Endodermal cell (in vitro differentiated cells): ENCODE data around the gene TBL1X. TPM values are rescaled to one million over a fixed set of nuclear protein-coding genes. Genes with fewer than 3 reads are reported as not detected.

Source experiments
- DNase-seq: peaks from one replicate; pipeline ENCODE4 v3.0.0-alpha.2; 2017
- H3K27ac ChIP-seq: 2 replicates; pipeline ENCODE4 v1.5.1; 2013; ENCODE audit warnings: mild to moderate bottlenecking, low read depth, low read length, moderate library complexity
- H3K27me3 ChIP-seq: 2 replicates; pipeline ENCODE4 v1.6.1; 2013; ENCODE audit warnings: mild to moderate bottlenecking, low read length, moderate library complexity; ENCODE audit not compliant: insufficient read depth, control insufficient read depth, poor library complexity, severe bottlenecking
- H3K36me3 ChIP-seq: 2 replicates; pipeline ENCODE4 v1.7.0; 2013; ENCODE audit warnings: mild to moderate bottlenecking, low read length, moderate library complexity; ENCODE audit not compliant: control insufficient read depth, insufficient read depth
- H3K4me1 ChIP-seq: one replicate; pipeline ENCODE4 v1.7.0; 2013; ENCODE audit warnings: low read length; ENCODE audit not compliant: control insufficient read depth, insufficient read depth
- H3K4me3 ChIP-seq: 2 replicates; pipeline ENCODE4 v1.5.1; 2013; ENCODE audit warnings: mild to moderate bottlenecking, low read length, moderate library complexity
- H3K9ac ChIP-seq: 2 replicates; pipeline ENCODE4 v1.6.1; 2013; ENCODE audit warnings: mild to moderate bottlenecking, low read length, moderate library complexity; ENCODE audit not compliant: poor library complexity, severe bottlenecking; ENCODE audit errors: extremely low read depth
- H3K9me3 ChIP-seq: 2 replicates; pipeline ENCODE4 v1.6.1; 2013; ENCODE audit warnings: mild to moderate bottlenecking, low read length, moderate library complexity; ENCODE audit not compliant: control insufficient read depth
- H3K27ac Mint-ChIP-seq: 2 replicates; pipeline ENCODE4 v1.8.0; 2020; ENCODE audit warnings: mixed read lengths
- H3K27me3 Mint-ChIP-seq: 2 replicates; pipeline ENCODE4 v1.8.0; 2021; ENCODE audit warnings: mild to moderate bottlenecking, mixed read lengths; ENCODE audit not compliant: insufficient read depth
- H3K36me3 Mint-ChIP-seq: 2 replicates; pipeline ENCODE4 v1.8.0; 2020; ENCODE audit warnings: low read depth, mixed read lengths
- H3K4me1 Mint-ChIP-seq: 2 replicates; pipeline ENCODE4 v1.8.0; 2020; ENCODE audit warnings: mixed read lengths
- H3K4me3 Mint-ChIP-seq: 2 replicates; pipeline ENCODE4 v1.8.0; 2020; ENCODE audit warnings: mild to moderate bottlenecking, moderate library complexity, mixed read lengths
- H3K9me3 Mint-ChIP-seq: 2 replicates; pipeline ENCODE4 v1.8.0; 2020; ENCODE audit warnings: mild to moderate bottlenecking, mixed read lengths
- WGBS, 2 experiments: methylation state at CpG; one replicate each; pipeline versions ENCODE4 v1.1.5 to v1.1.7; 2013; ENCODE audit warnings: missing lambda C conversion rate in 2 of 2, mixed read lengths in 1 of 2; ENCODE audit not compliant: insufficient coverage in 1 of 2, insufficient read length in 1 of 2; 5-methylcytosine and 5-hydroxymethylcytosine counted together
- total RNA-seq, 2 donors: library from RNA; stranded (reverse); fragmentation: NEBNext Ultra II Directional in 1 of 2; extraction: Animal tissue kit (Norgen Biotek cat#: 25700) in 1 of 2; gene quantifications; 2 replicates in 1 of 2; 3 replicates in 1 of 2; pipeline ENCODE4 v1.2.1, GENCODE V29; 2021
- TF ChIP-seq, protein P1 (sequence below): fragments of 200-600 bp; sonication (generic); conservative IDR thresholded peaks from 2 replicates; pipeline ENCODE4 v1.5.0; 2021; ENCODE audit warnings: antibody characterized with exemption, mild to moderate bottlenecking

Gene TBL1X
- total RNA-seq, 2 donors from 2014 or later = 19.1 to 24.1 TPM

DNA sequence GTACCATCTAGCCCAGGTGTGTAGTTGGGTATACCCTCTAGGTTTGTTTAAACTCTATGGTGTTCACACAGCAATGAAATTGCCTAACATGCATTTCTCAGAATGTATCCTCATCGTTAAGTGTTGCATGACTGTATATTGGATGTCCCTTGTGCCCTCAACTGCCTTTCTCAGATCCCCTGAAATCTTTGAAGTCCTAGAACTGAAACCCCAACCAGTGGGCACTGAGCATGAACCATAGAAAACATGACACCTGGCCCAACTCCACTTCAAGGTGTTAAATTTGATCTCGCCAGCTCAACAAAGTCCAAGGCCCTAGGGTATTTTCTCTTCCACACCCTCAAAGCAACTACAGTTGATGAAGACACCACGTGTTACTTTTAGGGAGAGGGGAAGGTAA lies 265.2 kb downstream of the TBL1X start:
- DNase-seq = no peak
- H3K27me3 Mint-ChIP-seq = no peaks in the 10 kb centered on the region
- Histone ChIP-seq H3K4me1 (no peaks in the 10 kb centered on the region), H3K4me3 (no peak overlapping the region), H3K9ac (no peak overlapping the region), H3K27me3 (no peaks in the 10 kb centered on the region), H3K36me3 (no peaks in the 10 kb centered on the region), H3K27ac (no peak overlapping the region), H3K9me3 (peaks cover 12% of the 10 kb centered on the region)
- peaks cover 46% of the 10 kb centered on the region for H3K9me3 Mint-ChIP-seq
- H3K4me1 Mint-ChIP-seq = no peaks in the 10 kb centered on the region
- H3K36me3 Mint-ChIP-seq = peaks cover 47% of the 10 kb centered on the region
- no peak overlapping the region for H3K4me3 Mint-ChIP-seq
- H3K27ac Mint-ChIP-seq = no peak overlapping the region
- TF ChIP-seq, protein P1, sequence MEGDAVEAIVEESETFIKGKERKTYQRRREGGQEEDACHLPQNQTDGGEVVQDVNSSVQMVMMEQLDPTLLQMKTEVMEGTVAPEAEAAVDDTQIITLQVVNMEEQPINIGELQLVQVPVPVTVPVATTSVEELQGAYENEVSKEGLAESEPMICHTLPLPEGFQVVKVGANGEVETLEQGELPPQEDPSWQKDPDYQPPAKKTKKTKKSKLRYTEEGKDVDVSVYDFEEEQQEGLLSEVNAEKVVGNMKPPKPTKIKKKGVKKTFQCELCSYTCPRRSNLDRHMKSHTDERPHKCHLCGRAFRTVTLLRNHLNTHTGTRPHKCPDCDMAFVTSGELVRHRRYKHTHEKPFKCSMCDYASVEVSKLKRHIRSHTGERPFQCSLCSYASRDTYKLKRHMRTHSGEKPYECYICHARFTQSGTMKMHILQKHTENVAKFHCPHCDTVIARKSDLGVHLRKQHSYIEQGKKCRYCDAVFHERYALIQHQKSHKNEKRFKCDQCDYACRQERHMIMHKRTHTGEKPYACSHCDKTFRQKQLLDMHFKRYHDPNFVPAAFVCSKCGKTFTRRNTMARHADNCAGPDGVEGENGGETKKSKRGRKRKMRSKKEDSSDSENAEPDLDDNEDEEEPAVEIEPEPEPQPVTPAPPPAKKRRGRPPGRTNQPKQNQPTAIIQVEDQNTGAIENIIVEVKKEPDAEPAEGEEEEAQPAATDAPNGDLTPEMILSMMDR = no peak
- 90 to 100% methylated on average over 1 to 3 of the region's 3 CpGs for WGBS, 2 experiments

- peaks cover 44% of the 10 kb centered on the region for H3K9me3 Mint-ChIP-seq
- H3K36me3 Mint-ChIP-seq = peaks cover 46% of the 10 kb centered on the region
- no peaks in the 10 kb centered on the region for H3K36me3 ChIP-seq
- H3K9me3 ChIP-seq = peaks cover 12% of the 10 kb centered on the region
- no peak overlapping the region for H3K27ac Mint-ChIP-seq
- no peak overlapping the region for H3K9ac ChIP-seq
- no peak for DNase-seq
- H3K27me3 Mint-ChIP-seq = no peaks in the 10 kb centered on the region
- no CpG with 5 or more reads among the region's 1 CpG for WGBS, 2 experiments
- no peak overlapping the region for H3K27ac ChIP-seq
- no peak overlapping the region for H3K4me3 ChIP-seq
- TF ChIP-seq, protein P1 = no peak
- H3K4me1 Mint-ChIP-seq = no peaks in the 10 kb centered on the region
- H3K27me3 ChIP-seq = no peaks in the 10 kb centered on the region
- H3K4me3 Mint-ChIP-seq = no peak overlapping the region
- H3K4me1 ChIP-seq = no peaks in the 10 kb centered on the region
These were observed 265.9 kb downstream of the TBL1X start for GRCh38 chrX:9730752-9731151.

- Histone ChIP-seq H3K4me1 (no peaks in the 10 kb centered on the region), H3K36me3 (no peaks in the 10 kb centered on the region), H3K27me3 (no peaks in the 10 kb centered on the region), H3K9ac (no peak overlapping the region), H3K9me3 (no peaks in the 10 kb centered on the region), H3K27ac (no peak overlapping the region), H3K4me3 (no peak overlapping the region)
- peaks cover 47% of the 10 kb centered on the region for H3K36me3 Mint-ChIP-seq
- TF ChIP-seq, protein P1 = no peak
- H3K27ac Mint-ChIP-seq = no peak overlapping the region
- no peak overlapping the region for H3K4me3 Mint-ChIP-seq
- DNase-seq = no peak
- peaks cover 52% of the 10 kb centered on the region for H3K9me3 Mint-ChIP-seq
- 88 to 100% methylated on average over 2 to 7 of the region's 7 CpGs for WGBS, 2 experiments
- H3K27me3 Mint-ChIP-seq = no peaks in the 10 kb centered on the region
- H3K4me1 Mint-ChIP-seq = no peaks in the 10 kb centered on the region
These were observed 272.5 kb downstream of the TBL1X start for GRCh38 chrX:9737363-9737762.
